ENCODE measurements around the gene TSHZ3.

DNA sequence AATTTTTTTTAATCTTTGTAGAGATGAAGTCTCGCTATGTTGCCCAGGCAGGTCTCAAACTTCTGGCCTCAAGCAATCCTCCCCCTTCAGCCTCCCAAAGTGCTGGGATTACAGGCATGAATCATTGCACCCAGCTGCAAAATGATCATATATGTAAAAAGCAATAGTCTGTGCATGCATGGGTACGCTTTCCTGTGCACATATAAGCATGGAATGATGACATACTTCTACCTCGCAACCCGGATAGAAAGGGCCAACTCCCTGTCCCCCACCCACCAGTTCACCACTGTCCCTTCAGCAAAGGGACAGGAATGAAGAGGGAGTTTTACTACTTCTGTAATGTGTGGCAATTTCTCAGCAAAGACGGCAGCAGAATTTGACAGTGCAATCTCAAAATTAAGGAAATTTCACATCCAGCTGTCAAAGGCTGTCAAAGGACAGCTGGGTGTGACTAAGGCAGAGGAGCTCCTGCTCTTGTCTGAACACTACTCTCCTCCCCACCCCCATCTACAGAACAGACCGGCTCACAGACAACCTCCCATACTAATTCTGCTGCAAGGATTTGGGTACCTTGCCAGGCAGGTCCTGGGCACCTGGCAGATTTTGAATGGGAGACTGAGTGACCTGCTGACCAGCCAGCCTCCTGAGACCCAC is 95.6 kb downstream of the TSHZ3 start:
- TF ChIP-seq L3MBTL2 (conservative IDR thresholded peaks at IDR 0.05) (no peak), SUZ12 (IDR thresholded peaks at IDR 0.05) (no peak), TARDBP (IDR thresholded peaks at IDR 0.05) (no peak), SP1 (IDR thresholded peaks at IDR 0.05) (no peak), FOXM1 (IDR thresholded peaks at IDR 0.05; ENCODE audit: borderline replicate concordance) (no peak), BHLHE40 (IDR thresholded peaks at IDR 0.05; ENCODE audit: borderline replicate concordance) (no peak)

Data from HEK293T (cell line).